GM21737 (cell line): ENCODE data around the gene XCR1.

Experiments
- ATAC-seq: cut with Tn5 transposase; IDR thresholded peaks from one replicate; pipeline ENCODE4 v1.9.1; 2021; ENCODE audit warnings: mild to moderate bottlenecking, moderate library complexity; ENCODE audit not compliant: unreplicated experiment

The XCR1 gene

DNA sequence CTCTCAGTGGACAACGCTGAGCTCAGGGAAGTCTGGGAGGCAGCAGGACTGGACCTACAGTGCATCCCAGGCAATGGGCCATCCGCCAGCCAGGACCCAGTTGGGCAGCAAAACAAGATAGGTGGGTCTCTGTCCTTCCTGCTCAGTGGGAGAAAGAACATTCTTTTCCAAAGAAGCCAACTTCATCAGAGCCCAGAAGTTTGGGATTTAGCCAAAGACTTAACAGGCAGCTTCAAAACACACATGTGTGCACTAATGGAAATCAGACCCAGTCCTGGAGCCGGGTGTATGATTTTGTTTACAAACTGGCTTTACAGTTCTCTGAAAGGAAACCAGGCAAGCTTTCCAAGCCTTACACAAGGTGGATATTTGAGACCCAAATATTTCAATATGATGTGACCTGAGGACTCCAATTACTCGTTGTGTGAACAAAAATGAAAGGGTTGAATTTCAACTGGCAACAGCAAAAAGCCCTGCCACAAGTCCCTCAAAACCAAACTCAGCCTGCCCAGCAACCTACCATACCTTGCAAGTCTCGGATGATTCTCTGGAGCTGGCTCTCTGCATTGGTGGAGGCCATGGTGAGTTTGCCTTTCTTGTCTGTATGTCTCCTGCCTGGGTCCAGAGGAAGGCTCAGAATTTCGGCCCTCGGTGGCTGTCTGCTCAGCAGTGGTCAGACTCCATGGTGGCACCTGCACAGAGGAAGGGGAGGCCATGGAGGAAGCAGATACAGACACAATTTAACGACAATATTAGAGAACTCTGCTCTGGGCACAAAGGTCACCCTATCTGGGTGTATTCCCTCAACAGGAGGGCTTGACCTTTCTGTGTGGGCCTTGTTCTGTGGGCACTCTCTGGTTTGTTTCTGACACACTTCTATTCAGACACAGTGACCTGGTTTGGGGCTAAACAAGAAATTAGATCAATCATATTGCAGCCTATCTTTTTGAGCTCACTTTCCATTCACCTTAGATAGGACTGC lies 42.7 kb downstream of the XCR1 start:
- ATAC-seq, result no peak

DNA sequence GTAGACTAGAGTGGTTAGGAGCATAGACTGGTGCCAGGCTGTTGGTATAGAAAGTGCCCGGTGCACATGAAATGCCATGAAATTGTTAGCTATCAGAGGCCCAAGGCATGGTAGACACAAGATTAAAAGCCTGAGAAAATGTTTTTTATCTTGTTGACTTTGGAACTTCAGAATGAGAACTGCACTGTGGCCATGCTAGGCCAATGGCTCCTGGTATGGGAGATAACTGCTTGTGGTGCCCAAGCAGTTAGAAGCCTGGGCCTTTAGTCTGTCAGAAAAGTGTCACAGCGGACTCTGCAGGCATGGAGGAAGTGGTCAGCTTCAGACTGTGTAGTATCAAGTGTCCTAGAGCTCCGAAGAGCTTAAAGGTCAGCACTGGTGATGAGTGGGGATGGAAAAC lies 43.5 kb downstream of the XCR1 start:
- no peak for ATAC-seq

DNA sequence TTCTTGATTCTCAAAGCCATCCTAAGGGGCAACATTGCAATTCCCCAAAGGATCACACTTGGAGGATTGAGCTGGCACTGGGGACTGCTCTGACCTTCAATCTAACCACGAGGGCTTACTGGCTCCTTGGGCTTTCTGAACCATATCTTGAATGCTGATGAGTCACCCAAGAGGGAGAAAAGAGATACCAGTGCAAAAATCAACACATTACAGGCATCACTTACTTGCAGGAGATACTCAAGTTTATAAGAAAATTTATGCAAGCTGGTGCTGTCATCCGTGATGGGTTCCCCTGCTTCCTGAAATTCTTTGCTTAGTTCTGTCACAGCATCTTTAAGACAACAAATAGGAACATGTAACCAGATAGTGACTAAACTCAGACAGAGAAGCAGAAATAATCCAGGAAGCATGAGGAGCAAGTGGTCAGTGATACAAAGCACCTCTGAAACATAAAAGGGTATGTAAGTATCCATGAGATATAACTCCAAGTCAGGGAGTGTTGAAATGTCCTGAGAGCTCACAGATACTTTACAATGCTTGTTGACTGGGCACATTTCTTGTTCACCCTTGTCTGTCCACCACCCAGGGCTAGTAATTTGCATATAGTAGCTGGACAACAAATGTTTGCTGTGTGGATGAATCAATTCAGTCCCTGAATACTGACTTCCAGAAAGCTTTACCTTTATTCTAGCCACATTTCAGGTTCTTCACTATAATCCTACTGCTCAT lies 45.8 kb downstream of the XCR1 start:
- ATAC-seq, result no peak

DNA sequence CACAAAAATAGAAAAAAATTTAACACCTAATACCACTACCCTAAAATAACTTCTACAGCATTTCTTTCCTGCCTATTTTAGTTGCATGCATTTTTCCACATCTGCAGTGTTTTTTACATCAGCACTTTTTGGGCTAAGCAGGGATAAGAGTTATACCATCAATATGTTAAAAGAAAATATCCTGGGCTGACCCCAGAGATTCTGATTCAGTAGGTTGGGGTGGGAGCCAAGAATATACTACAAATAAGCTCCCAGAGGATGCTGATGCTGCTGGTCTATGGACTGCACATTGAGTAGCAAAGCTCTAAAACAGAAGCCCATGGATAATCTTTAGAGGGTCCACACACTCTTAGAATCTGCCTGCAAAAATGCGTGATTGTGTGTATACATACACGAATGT lies 46.5 kb downstream of the XCR1 start:
- no peak for ATAC-seq

DNA sequence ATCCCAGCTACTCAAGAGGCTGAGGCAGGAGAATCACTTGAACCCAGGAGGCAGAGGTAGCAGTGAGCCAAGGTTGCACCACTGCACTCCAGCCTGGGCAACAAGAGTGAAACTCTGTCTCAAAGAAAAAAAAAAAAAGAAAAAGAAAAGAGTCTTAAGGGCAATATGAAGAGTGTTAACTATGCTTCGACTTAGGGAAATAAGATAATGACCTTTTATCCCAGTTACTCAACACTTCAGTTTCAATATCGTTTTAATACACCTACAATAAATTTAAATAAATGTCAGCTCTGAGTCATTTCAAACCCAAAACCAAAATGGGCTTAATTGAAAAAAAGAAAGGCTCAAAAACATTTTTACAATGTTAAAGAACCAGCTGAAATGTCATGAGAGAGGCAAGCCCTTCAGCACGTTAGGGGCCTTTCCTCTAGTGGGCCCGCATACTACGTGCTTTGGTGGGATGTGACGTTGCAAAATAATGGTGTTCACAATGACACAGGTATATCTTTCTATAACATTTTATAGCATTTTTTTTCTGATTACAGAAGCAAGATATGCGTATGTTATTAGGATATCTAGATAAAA lies 47.0 kb downstream of the XCR1 start:
- ATAC-seq, result no peak

DNA sequence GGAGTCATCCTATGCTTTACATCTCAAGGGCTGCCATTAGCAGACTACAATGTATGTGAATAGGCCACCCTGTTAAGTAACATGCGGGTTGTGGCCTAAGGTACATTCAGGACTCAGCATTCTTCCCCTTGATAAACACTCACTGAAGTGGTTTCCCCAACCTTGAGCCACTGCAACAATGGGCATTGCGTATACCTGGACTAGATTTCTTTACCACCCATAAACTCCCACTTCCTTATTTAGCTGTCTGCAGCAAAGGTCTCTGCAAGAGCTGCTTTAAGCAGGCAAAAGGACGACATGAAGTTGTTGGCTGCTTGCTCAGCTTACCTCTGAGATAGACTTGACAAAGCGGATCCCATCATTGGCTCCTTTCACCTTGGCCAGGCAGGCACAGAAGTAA lies 47.9 kb downstream of the XCR1 start:
- ATAC-seq, result no peak

DNA sequence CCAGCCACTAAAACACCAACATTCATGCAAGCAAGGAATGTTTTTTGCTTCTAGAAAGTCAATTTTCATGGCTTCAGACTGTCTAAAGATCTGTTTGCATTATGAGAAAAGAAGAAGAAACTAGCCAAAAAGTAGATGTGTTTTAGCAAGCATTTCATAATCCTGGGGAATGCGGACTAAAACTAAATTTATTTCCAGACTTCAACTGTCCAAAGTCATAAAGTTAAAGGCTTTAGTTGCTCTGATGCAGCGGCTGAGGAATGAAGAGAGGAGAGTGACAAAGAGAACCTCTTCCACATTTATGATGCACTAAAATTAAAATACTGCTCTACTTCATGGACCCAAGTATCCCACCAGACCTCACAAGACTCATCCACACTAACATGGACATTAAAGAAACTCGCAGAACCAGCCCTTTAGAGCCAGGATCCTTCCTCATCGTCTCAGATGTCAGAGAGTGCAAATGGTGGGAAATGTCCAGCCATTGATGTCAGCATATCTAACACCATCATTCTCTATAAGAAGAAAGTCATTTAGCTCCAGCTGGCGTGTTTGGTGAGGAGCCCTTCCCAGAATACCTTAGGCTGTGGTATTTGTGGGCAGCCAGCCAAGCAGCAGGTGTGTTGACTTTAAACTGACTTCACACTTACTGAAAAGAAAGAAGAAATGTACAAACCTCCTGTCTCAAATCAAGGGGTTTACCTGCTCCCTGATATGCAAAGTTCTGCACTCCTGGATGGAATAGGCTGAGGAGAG lies 49.1 kb downstream of the XCR1 start:
- no peak for ATAC-seq

DNA sequence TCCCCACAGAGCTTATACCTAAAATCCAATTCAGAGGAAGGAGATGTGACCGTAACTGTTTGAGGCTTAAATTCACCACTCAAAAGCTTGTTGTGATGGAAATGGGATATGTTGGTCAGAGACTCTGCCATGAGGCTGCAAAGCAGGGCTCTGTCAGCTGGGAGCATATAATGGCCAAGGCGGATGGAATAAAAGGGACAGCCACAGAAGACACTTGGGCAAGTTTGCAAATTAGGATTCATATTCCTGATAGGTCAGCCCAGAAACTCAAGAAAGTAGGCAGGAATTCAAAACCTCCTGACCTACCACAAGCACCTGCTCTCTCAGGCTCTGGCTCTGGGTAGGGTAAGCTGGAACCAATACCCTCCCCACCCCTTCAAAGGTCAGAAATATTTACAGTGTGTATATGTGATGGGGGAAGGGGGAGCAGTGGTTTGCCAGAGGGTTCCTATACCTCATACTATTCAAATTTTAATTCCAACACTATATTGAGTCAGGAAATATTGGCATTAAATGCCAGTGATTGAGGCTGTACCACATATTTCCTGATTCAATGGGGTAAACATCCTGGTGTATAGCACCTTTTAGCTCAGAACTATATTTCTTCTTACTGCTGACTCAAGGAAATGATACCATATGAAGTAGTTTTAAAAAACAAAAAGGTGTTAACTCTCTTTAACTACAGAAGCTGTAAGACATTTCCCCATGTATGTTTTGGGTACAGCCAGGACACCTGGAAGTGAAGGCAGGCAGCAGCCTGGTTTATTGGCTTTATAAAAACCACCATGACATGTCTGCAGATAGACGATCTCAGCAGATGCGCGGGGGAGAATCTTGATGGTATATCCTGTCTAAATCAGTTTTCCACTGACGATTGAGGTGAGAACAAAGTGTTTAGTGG lies 50.8 kb downstream of the XCR1 start:
- no peak for ATAC-seq

DNA sequence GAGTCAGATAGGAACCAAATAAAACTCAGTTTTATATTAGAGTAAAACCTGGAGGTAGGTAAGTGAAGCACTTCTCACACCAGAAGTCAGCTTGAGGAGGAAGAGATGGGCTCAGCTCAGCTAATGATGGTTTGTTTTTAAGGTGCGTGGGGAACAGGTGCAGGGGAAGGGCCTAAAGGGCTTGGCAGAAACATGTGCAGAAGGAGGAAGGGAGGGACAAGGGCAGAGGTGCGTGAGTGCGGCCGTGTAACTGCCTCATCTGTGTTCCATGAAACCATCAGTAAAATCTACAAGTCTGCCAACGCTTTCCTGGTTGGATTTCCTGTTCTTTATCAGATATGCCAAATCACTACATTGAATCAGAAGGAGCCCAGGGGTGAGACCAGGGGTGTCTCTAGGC lies 51.6 kb downstream of the XCR1 start:
- no peak for ATAC-seq

DNA sequence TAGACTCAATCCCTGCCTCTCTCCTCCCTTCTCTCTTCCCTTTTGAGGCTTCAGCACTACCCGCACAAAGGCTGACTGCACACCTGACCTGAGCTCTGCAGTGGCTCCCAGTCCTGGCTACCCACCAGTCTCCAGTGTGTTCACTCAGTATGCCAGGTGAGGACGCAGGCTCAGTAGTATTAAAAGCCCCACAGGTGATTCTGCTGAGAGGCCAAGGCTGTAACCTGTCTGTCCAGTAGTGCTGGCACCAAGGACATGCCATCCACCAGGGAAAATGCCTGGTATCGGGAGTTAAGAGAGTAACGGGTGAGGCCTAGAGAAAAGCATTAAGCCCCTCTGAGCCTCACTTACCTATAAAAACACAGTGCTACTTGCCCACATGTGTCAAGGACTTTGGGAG lies 52.6 kb downstream of the XCR1 start:
- no peak for ATAC-seq

DNA sequence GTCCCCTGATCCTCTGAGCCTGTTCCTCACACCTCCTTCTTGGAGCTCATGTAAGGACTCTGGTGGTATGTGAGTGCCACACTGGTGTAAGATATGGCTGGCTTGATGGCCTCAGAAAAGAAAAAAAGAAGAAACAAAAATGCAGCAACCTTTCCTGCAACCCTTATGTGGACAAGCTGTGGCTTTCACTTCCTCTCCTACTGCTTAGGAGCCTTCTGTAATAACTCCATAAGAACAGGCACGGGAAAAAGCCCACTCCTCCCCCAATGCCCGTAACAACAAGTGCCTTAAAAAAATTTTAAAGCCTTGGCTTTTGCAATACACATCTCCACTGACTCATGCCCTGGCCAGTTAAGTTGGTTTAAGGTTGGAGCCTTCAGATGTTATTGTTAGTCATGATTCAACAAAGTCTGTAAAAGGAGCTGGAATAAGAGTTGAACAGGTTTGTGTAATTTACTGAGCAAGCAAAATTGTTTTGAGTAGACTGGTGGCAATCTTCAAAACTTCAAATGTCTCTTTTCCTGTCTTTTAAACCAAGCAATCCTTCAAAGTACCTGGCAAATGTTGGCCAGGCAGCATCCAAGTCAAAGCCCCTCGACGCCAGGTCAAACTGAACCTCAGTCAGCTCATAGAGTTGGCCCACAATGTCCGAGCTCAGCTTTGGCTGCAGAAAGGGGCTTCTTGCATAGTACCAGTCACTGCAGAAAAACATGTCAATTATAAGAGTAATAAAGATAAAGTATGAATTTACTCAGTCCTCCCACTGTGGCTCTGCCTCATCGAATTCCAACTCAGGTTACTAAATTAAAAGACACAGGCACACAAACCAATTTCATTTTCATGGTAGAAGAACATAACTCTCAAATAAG lies 54.5 kb downstream of the XCR1 start:
- ATAC-seq, result no peak

DNA sequence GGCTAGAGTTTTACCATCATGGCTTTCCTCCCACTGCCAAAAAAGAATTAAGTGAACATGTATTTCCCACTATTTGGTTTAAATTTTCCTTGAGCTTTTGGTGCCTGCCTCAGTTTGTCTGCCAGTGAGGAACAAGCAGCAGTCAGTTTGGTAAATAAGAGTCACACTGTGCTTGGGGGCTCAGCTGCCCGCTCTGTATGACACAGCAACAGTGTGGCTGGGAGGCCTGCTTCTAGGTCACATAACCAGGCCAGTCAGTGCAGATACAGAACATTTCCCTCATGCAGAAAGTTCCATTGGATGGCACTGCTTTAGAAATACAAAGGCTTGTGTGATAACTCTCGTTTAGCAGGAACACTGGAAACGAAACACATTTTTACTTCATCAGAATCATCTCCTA lies 57.3 kb downstream of the XCR1 start:
- ATAC-seq, result no peak

DNA sequence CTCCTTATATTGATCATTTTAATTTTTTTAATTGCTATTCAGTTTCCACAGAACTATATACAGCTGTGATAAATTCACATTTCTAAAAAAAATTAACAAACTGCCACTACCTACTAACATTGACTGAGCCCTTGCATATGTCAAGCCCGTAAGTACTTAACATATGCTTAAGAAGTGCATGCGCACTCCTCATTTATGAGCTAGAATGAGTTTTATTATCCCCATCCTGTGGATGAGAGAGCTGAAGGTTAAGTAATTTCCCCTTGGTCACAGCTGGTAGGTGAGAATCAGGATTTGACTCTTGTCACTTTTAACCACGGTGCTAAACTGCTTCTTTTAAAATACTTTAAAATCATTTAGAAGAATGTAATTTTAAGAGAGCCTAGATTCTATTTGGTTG lies 58.2 kb downstream of the XCR1 start:
- no peak for ATAC-seq

DNA sequence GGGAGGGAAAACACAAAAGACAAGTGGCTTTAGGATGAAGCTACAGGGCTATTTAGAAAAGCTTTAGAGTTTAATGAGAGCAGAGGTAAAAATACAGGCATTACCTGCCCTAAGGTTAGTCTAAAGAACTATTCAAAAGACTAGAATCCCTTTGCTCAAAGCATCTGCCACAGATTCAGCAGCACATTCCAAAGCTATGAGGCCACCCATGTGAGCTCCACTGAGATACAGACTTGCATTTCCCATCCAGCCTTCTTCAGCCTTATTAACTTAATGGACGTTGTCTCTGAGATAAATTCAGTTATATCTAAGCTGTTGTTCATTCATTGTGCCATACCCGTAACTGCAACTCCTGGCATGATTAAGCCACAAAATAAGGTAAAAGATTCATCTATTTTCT lies 58.6 kb downstream of the XCR1 start:
- no peak for ATAC-seq

DNA sequence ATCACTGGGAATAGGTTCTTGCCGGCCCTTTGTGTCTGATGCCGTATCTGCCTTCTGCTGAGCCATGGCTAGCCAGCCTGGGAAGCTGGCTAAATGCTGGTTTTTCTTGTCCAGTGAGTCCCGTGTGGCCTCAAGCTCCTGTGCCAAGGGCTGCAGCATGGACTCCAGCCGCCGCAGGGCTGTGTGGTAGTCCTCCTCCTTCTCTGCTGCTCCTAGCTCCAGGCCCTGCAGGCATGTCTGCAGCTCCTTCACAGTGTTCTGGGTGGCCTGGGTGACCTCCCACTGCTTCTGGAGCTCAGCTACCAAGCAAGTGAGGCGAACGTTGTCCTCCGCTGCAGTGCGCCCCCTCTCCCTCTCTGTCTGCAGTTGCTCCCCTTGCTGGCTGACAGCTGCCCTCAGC lies 59.1 kb downstream of the XCR1 start:
- ATAC-seq, result no peak

DNA sequence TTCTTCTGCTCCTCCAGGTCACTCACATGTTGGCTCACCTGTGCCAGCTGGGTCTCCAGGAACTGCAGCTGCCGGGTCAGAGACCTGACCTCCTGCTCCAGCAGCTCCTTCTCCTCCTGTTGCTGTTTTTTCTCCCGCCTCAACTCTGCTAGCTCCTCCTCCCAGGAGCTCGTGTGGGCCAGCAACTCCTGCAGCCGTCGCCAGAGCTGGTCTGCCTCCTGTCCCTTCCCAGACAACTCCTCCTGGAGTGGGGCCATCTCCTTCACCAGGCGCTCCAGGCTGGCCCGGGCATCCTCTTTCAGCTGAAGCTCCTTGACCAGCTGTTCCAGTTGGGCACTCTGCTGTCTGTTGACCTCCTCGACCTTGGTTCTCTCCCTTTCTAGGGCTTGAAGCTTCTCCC lies 59.6 kb downstream of the XCR1 start:
- ATAC-seq, result no peak
